Nucleus accumbens (tissue), 56 donors: ENCODE data around the gene NBEA.
"Not testable (repeated sequence)": the region's sequence is repeated elsewhere in the genome, so short reads cannot be mapped to it uniquely, and the experiment has no call there.

Source experiments
- DNase-seq, 56 donors: peaks; one replicate each; lab custom pipeline; 2025; lab: John Stamatoyannopoulos, UW

Gene NBEA

DNA sequence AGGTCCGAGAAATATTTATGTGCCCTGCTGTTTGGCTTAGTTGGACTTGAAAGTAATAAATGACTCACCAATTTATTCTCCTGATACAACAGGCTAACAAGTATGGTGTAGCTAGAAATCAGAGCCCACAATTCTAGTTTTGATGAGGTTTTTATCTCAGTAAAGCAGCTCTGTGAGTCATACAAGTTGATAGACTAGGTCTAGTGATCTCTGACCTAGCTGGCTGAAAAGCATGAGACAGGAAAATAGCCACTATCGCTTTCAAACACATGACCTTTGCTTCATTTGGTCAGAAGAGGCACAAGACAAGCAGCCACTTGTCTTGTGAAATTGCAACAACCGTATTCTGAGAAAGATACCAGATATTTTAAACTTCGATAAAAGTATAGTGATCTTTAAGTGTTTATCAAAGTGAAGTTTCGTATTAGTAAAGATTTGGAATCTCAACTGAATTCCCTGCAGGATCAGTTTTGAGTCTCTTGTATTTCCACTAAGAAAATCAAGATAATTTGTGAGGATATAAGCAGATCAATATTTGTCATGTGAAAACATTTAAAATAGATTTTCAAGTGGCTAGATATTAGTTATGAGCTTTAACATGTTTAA, 407.7 kb downstream of the NBEA start:
- no peak for DNase-seq

DNA sequence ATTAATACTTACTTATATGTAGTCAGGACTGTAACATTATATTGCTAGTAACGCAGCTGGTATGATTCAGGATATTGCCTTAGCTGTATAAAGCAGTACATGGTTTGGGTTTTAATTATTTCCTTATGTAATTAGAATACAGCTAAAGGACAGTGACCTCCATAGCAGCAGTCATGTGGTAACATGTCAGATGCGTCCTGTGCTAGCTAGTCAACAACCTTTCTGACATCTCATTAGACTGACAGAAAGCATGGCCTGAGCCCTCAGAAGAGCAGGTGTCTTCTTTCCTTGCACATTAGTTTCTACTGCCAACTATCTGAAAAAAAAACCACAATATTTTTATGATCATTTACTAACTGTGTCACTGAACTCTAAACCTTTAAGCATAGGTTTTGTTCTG, 412.2 kb downstream of the NBEA start:
- DNase-seq = no peak

DNA sequence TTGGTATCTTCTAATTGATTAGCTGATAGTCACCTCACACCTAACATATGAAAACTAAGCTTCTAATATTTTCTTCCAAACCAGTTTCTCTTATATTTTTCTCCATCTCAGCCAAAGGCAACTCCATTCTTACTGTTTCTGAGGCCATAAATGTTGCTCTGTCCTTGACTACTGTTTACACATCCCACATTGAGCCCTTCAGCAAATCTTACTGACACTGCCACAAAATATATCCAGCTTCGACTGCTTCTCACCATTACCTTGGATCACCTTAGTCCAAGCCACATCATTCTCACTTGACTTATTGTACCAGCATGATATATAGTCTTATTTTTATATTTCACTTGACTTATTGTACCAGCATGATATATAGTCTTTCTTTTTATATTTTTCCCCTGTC, 412.8 kb downstream of the NBEA start:
- no peak for DNase-seq

DNA sequence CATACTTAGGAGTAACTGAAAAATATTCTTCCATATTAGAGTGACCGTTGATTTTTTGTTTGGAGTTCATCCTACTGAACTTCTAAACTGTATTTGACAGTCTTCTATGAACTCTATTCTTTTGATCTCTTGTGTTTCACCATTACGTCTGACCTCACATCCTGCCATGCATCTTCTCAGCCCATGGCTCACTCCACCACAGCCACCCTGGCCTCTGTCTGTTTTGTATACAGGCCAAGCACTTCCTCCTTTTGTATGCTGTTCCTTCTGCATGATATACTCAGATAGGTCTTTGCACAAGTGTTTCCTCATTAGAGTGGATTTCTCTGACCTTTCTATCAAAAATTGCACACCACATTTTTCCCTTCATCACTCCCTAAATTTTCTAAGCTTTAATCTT, 414.5 kb downstream of the NBEA start:
- DNase-seq = no peak

DNA sequence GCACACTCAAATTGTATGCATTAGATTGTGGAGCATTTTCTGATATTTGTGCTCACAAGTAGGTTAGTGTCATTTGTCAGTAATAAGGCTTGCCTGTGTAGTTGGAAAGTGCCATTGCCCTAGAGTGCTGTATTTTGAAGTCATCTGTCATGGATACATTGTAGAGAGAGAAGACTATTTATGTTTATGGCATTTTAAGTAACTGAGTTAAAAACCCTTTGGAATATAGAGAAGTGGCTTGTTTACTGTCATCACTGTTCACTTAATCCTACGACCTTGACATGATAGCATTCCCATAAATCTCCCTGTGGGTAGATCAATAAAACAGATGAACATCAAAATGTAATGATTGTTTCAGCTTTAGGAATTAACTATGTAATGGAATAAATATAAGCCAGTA, 423.8 kb downstream of the NBEA start:
- no peak for DNase-seq

DNA sequence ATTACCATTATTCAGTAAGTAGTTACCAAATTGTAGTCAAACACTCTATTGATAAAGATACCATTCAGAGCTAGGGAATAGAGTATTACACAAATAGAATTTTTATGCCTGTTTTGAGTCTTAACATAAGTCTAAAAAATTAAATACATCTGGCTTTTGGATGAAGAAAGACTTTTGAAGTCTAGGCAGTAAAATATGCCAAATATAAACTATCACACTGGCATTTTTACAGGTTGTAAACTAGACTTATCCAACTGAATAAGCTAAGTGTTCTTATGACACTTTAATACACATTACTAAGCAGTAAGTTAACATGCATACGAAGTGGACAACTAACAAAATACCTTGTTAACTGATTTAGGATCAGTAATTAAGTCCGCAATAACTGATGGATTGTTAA, 425.5 kb downstream of the NBEA start:
- no peak for DNase-seq

DNA sequence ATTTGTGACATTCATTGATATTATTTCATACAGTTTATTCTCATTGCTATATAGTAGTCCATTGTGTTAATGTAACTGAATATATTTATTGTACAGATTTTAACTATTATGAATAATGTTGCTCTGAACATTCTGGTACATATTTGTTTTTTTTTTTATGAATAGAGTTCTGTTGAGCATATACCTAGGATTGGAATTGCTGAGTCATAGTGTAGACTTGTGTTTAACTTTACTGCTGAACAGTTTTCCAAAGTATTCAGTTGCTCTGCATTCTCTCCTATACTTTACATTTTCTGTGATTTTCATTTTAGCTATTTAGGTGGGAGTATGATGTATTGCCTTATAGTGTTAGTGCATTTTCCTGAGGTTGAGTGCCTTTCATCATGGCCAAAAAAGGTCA, 436.9 kb downstream of the NBEA start:
- no peak for DNase-seq

DNA sequence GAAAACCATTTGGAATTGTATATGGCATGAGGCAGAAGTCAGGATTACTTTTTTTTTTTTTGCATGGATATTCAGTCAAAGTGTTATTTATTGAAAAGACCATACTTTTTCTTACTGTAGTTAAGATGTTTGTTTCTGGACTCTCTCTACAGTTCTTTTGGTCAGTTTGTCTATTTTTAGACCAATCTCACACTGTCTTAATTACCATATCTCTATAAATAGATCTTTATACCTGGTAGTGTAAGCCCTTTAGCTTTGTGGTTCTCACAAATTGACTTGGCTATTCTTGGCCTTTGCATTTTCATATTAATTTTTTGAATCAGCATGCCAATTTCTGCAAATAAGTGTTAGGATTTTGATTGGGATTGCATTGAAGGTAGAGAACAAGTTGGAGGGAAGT, 437.6 kb downstream of the NBEA start:
- no peak for DNase-seq

DNA sequence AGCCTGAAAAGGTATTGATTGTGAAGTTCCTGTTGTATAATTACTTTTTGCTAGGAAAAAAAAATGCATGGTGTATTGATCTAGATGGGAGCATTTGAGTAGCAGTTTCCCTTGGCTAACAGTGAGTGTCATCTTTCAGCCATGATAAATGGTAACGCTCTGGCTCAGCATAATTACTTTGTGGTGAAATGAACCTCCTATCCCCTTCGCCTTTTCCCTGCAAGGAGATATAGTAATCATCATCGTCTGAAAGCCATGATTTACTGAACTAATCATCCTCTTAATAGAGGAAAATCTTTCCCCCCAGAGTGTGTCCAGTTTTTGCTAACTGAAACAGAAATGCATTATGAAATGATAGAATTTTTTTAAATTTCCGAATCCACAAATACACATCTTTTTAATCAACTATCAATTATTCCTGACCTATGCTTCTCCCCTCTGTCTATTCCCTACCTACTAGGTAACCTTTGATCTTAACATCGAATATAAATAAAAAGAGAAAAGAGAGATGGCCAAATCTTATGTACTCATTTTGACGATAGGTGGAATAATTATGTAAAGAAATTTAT, 445.7 kb downstream of the NBEA start:
- no peak for DNase-seq

DNA sequence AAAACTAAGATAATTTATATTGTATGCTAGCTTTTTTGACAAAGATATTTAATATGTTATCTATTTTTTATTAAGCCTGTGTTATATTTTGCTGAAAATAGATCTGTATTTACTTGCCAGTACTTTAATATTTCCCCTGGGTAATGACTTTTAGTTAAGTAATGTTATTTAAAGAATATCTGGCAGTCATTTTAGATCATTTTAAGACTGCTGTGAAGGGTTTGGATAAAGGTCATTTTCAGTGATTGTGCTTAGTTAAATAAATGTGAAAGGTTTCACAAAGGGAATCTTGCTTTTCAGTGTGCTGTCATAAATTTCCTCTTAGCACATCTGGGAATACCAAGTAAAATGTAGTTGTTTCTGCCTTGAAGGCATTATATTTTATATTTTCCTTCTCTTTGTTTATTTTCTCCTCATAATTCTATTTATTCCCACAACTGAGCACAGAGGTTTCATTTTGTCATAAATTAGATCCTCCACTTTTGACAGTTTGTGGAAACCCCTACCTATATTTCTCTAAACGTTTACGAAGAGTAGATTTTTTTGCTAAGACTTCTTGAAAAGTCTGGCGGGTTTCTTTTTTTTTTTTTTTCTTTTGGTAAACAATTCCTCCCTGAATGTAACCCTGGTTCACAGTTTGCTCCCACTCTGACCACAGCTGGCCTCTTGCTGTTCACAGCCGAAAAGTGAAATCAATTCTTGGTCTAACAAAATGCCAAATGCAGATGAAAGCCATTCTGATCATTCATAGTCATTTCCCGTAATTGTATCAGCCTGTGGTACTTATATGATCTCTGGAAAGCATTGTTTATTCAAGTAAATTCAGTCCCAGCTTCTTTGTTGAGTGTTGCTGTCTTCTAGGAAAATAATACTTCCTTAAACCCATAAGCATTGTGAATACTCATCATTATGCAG, 446.6 kb downstream of the NBEA start:
- no peak for DNase-seq

DNA sequence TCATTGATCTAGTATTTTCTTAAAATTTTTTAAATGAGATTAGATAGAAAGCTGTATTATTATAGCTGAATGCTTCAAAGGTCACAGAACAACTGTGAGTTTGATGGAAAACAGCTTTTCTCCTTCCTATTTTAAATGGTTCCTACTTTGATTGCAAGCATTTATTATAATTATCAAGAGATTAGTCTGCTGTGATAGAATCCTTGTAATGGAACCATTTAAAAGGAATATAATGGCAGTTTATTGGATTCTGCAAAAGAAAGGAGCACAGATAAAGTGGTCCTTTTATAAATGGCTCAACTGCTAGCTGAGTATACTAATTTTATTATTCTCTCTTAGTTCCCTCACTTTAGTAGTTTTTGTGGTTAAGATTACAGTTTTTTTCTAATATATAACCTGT, 447.5 kb downstream of the NBEA start:
- DNase-seq = no peak

DNA sequence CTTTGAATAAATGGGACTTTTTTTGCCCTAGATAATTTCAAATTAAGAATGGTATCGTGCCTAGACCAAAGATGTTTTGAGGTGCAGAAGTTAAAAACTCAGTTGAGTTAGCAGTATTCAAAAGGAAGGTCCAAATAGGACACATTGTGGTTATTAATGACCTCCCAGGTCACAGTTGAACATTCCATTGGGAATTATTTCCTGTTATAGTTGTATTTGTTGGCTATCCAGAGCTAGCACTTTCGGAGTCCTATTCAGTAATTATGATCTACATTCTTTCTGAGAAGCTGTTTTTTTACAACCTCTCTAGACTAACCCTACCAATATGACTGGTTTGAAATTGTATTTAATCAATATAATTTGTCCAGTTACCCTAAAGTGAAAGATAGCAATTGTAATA, 450.7 kb downstream of the NBEA start:
- DNase-seq = no peak

DNA sequence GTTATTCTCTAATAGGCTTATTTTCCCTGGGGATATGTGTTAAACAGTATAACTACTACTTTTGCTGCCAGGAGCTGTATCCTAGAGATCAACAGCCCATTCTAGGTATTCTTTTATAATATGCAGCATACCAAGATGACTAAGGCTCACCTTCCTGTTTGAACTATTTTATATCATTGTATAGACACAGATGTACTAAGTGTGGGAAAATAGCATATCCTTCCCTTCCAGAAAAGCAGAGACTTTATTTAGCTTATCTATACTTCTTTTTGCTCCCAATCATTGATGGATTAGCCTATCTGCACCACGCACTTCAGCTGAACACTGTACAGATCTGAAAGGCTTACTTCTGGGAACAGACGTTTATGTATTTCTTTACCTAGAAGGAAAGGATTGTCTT, 451.8 kb downstream of the NBEA start:
- no peak for DNase-seq

DNA sequence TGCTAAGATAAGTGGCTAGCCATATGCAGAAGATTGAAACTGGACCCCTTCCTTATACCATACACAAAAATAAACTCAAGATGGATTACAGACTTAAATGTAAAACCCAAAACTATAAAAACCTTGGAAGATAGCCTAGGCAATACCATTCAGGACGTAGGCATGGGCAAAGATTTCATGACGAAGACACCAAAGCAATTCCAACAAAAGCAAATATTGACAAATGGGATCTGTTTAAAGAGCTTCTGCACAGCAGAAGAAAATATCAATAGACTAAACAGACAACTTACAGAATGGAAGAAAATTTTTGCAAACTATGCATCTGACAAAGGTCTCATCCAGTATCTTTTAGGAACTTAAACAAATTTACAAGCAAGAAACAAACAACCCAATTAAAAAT, 466.2 kb downstream of the NBEA start:
- DNase-seq = not testable (repeated sequence)

DNA sequence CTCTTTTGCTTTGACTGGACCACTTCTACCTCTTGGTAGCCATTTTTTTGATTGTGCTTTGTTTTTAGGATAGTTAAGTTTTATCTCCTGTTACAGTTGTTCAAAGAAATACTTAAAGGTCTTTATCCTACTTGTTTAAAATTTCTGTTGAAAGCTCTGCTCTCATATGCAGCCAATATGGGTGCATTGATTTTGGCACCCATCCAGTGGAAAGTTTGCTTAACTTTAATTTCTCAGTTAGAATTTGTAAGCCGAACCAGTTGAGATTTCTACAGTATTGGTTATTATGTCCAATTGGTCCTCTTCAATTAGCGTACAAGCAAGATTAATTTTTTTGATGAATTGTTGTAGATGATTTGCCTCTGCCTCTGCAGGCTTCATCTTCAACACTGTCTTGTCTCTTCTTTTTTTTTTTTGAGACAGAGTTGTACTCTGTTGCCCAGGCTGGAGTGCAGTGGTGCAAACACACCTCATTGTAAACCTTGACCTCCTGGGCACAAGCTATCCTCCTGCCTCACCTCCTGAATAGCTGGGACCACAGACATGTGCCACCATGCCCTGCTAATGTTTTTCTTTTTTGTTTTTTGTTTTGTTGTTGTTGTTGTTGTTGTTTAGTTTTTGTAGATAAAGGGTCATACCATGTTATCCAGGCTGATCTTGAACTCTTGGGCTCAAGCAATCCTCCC, 469.1 kb downstream of the NBEA start:
- no peak for DNase-seq

DNA sequence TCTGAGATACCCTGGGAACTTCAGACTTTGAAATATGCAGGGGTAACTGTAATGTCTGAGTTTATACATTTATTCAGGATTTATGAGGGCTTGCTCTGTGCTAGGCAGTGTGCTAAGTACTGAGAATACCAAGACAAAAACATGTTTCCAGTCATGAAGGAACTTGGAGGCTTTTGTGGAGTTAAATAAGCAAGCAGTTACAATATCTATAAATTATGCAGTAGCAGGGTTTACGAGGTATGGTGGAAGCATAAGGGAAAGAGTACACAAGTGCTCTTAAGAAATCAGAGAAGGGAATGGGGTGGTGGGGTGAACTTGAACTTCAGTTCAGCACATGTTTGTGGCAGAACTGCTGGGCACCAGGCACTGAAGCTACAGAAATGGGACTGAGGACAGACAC, 506.4 kb downstream of the NBEA start:
- no peak for DNase-seq

DNA sequence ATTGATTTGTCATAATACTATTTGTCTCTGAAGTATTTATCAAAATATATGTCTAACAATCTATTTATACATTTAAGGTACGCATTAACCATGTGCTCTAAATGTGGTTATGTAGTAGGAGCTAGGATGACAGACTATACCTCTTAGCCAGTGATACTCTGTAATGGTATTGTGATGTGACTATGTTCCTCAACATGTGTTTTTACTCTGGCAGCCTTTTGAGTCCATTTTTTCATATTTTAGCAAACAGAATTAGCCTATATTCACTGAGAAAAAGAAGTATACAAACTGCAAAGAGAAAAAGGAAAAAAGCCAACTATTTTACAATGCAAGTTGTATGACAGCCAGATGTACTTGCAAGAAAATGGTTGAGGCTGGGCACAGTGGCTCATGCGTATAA, 507.8 kb downstream of the NBEA start:
- no peak for DNase-seq

DNA sequence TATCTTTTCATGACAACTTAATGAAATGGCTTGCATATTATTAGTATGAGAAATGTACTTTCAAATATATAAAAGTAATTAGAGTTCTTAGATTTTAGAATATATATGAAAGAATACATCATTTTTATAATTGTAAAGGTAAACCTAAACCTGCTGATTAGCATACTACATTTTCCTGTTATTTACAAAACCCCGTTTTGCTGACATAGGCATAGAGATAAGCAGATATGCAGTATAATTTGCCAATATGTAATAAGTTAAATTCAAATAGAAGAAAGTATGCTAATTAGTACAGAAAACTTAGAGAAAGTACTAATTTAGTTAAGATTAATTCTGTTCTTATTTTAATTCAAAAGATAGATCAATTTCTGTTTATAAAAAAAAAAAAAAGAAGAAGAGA, 513.0 kb downstream of the NBEA start:
- no peak for DNase-seq

DNA sequence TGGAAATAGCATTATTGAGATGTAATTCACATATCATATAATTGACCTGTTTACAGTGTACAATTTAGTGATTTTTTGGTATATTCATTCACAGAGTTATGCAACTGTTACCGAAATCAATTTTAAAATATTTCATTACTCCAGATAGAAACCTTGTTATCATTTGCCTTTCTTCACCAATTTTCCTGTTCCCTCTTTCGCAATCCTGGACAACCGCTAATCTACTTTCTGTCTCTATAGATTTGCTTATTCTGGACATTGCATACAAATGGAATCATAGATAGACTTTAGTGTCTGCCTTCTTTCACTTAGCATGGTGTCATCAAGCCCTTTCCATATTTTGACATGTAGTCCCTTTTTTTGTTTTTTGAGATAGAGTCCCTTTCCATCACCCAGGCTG, 515.2 kb downstream of the NBEA start:
- DNase-seq = no peak

DNA sequence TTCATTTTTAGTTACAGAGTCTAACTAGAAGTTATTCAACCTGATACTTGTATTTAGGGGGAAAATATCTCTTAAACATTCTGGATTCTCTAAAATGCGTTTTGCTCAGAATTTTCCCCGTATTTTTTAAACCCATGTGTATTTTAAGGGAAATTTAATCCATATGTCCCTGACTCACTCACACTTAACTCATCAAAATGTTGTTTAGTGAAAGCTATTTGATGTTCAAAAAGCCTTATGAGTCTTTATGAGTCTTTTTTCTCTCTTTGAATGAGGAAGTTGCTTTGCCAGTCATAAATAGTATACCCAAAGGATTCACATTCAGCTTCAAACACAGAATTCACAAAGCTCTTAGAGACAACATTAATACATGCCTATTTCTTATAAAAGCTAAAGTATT, 518.0 kb downstream of the NBEA start:
- DNase-seq = no peak

DNA sequence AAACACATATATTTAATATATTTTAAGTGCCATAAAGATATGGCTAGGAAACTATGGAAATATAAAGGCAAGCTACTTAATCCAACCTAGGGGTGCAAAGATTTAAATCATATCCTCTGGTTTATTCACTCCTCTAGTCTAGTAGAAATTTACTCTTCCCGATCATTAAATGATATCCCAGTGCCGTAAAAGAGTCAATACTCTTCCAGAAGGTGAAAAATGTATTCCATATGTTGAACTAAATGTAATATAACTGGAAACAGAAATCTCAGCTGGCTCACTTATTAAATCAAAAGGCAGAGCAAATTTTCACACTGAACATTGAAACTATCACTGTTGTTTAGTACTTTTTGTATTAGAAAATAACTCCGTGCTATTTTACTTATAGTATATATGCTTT, 523.3 kb downstream of the NBEA start:
- DNase-seq = no peak
